NCI-H524 (cell line): ENCODE data around the gene SP100.
"Not testable (repeated sequence)": the region's sequence is repeated elsewhere in the genome, so short reads cannot be mapped to it uniquely, and the experiment has no call there.

Experiments used
- DNase-seq, 2 experiments: peaks; one replicate each; lab custom pipeline; 2025; lab: John Stamatoyannopoulos, UW

The SP100 gene

GRCh38 chr2:230457793-230458192, 41.8 kb downstream of the SP100 start:
- no peak for DNase-seq

- no peak for DNase-seq
These were observed 43.2 kb downstream of the SP100 start for GRCh38 chr2:230459216-230459615.

GRCh38 chr2:230471074-230471473, 55.1 kb downstream of the SP100 start:
- no peak for DNase-seq

- DNase-seq = no peak
These were observed 56.6 kb downstream of the SP100 start for GRCh38 chr2:230472621-230473018.

- no peak for DNase-seq
These were observed 57.4 kb downstream of the SP100 start for GRCh38 chr2:230473378-230473777.

GRCh38 chr2:230475143-230475542, 59.1 kb downstream of the SP100 start:
- no peak for DNase-seq

GRCh38 chr2:230485801-230486341, 69.9 kb downstream of the SP100 start:
- no peak for DNase-seq

GRCh38 chr2:230491219-230491618, 75.2 kb downstream of the SP100 start:
- DNase-seq = not testable (repeated sequence)

- DNase-seq = no peak
These were observed 76.1 kb downstream of the SP100 start for GRCh38 chr2:230492107-230492506.

GRCh38 chr2:230494980-230495379, 79.0 kb downstream of the SP100 start:
- no peak for DNase-seq

GRCh38 chr2:230496891-230497290, 80.9 kb downstream of the SP100 start:
- no peak for DNase-seq

- no peak for DNase-seq
These were observed 82.6 kb downstream of the SP100 start for GRCh38 chr2:230498506-230499107.

- DNase-seq = no peak
These were observed 86.6 kb downstream of the SP100 start for GRCh38 chr2:230502593-230502992.

GRCh38 chr2:230503798-230504197, 87.8 kb downstream of the SP100 start:
- no peak for DNase-seq

- DNase-seq = peak in 1 of 2 experiments; percentile 12
These were observed 89.2 kb downstream of the SP100 start for GRCh38 chr2:230505162-230505561.

GRCh38 chr2:230512955-230513748, 97.2 kb downstream of the SP100 start:
- DNase-seq = no peak

- no peak for DNase-seq
These were observed 104.3 kb downstream of the SP100 start for GRCh38 chr2:230520061-230520874.

- no peak for DNase-seq
These were observed 104.8 kb downstream of the SP100 start for GRCh38 chr2:230520875-230521155.

- no peak for DNase-seq
These were observed 105.4 kb downstream of the SP100 start for GRCh38 chr2:230521386-230521785.

GRCh38 chr2:230525682-230526081, 109.7 kb downstream of the SP100 start:
- DNase-seq = no peak

- DNase-seq = no peak
These were observed 121.6 kb downstream of the SP100 start for GRCh38 chr2:230537531-230537976.

- DNase-seq = no peak
These were observed 124.3 kb downstream of the SP100 start for GRCh38 chr2:230540332-230540731.

GRCh38 chr2:230541934-230542380, 126.0 kb downstream of the SP100 start:
- DNase-seq = no peak
